Esophagus mucosa (tissue), 1 donor: ENCODE results near the gene RASA3. TPM values are rescaled to one million over a fixed set of nuclear protein-coding genes. Genes with fewer than 3 reads are reported as not detected.
"Not testable (repeated sequence)": the region's sequence is repeated elsewhere in the genome, so short reads cannot be mapped to it uniquely, and the experiment has no call there.

ENCODE experiments used
- ATAC-seq: fragments of 200-7000 bp; cut with Tn5 transposase; one replicate; pipeline ENCODE4 v1.9.1; 2020
- total RNA-seq: library from RNA; stranded (reverse); gene quantifications from one replicate; pipeline ENCODE4 v1.2.4, GENCODE V29; 2023
- donor health status: DM: yes; HTN: yes; CAD: no.

Gene RASA3
- total RNA-seq, 1 donor from 2014 or later: 1.6 TPM

DNA sequence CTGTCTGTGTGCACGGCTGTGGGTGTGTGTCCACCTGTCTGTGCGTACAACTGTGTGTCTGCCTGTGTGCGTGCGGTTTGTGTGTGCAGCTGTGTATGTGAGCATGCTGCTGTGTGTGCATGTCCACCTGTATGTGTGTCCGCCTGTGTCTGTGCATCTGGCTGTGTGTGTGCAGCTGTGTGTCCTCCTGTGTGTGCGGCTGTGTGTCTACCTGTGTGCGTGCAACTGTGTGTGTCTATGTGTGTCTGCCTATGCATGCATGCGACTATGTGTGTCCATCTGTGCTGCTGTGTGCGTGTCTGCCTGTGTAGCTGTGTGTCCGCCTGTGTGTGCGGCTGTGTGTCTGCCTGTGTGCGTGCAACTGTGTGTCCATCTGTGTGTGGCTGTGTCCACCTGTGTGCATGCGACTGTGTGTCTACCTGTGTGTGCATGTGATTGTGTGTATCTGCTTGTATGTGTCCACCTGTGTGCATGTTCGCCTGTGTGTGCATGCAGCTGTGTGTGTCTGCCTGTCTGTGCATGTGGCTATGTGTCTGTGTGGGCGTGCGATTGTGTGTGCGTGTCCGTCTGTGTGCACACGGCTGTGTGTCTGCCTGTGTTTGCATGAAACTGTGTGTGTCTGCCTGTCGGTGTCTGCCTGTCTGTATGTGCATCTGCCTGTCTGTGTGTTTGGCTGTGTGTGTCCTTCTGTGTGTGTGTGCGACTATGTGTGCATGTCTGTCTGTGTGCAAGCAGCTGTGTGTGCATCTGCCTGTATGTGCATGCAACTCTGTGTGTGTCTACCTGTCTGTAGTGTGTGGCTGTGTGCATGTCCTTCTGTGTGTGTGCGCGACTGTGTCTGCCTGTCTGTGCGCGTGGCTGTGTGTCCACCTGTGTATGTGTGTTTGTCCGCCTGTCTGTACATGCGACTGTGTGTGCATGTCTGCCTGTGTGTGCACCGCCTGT is 101.5 kb downstream of the RASA3 start:
- ATAC-seq: no peak

DNA sequence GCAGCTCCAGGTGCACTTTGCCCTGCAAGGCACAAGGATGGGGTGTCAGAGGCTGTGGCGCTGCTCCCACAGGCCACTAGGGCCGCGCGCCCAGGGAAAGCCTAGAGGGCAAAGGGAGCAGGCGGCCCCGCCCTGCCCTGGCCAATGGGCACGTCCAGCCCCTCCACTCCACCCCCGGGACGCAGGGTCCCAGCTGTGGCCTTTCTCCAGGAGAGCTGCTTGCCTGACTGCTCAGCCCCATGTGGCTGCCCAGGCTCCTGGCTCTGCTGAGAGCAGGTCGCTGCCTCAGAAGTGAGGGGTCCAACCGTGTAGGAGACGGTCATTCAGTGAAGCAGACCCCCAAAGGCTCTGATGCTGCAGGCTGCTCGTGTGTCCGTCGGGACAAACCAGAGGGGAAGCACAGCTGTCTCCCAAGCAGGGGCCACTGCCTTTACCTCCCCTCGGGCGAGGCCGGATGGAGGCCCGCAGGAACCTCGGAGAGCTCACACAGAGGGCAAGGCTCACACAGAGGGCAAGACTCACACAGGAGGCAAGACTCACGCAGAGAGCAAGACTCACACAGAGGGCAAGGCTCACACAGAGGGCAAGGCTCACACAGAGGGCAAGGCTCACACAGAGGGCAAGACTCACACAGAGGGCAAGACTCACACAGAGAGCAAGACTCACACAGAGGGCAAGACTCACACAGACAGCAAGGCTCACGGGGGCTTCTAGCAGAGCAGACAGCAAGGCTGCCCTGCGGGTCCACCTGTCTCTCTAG is 102.4 kb downstream of the RASA3 start:
- no peak for ATAC-seq

GRCh38 chr13:114027826-114028225 is 104.6 kb downstream of the RASA3 start:
- ATAC-seq: no peak

DNA sequence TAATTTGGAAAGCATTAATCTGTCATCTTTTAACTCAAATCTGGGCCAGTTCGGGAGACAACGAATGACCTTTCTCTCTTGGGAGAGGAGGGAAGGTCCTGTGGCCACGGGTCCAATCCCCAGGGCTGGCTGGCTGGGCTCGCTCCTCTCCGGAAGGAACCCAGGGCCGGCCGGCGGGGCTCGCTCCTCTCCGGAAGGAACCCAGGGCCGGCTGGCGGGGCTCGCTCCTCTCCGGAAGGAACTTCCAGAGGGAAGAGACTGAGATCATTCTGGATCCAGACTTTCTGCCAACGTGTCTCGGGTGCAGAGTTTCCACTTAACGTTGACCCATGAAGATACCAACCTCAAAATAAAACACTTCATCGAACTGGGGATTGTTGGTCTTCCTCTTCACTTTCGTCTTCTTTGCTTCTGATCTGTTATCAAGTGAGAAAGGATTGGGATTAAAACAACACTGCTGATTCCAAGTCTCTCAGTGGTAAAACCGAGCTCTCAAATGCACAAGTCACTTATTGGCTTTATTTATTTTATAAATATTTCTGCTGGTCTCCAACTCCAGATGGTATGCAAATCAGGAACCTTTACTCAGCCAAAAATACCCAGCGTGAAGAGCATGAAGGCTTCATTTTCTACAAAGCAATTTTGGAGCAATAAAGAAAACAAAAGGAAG is 105.2 kb downstream of the RASA3 start:
- no peak for ATAC-seq

DNA sequence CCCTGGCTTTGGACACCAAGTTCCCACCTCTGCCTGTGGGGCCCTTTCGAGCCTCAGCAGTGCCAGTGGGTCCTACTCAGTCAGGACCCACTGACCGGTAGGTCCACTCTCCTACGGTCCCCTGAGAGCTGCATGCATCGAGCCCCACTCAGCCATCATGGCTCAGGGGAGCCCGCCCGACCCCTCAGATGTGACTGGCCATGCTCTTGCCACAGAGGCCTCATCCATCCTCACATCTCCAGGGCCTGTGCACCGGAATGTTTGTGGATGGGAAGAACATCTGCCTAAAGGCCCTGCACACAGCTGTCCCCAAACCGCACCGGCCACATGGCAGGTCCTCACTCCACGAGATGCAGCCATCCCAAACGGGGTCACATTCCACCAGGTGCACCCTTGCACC is 105.9 kb downstream of the RASA3 start:
- ATAC-seq: no peak

DNA sequence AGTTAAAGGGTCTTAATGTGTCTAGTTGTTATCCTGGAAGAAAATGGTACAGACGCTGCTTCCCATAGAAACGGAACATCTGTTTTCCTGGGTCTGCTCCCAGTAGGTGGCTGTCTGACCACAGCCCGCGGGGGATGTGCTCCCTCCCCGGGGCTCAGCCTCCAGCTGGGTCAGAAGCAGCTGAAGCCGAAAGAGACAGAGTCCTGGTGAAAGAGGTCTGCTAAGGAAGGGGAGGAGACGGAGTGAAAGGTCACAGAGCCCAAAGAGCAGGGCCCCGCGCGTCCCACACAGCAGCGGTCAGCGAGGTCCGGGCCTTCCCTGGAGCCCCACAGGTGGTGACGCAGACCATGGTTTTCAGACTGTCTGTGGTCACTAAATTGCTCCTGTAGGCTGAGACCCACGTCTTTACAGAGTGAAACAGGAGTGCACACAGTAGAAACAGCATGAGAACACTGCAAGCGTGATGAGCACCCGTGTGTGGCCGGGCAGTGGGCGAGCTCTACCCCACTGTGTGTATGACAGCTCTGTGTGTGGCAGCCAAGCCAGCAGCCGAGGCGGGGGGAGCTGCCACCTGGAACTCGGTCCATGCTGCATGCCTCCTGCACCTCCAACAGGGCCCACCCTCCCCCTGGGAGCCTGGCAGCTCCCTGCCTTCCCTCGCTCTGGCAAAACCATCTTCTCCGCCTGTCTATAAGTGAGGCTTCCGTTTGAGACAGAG is 106.5 kb downstream of the RASA3 start:
- ATAC-seq: no peak

- no peak for ATAC-seq
Observed at GRCh38 chr13:114025405-114025713, 107.1 kb downstream of the RASA3 start.

DNA sequence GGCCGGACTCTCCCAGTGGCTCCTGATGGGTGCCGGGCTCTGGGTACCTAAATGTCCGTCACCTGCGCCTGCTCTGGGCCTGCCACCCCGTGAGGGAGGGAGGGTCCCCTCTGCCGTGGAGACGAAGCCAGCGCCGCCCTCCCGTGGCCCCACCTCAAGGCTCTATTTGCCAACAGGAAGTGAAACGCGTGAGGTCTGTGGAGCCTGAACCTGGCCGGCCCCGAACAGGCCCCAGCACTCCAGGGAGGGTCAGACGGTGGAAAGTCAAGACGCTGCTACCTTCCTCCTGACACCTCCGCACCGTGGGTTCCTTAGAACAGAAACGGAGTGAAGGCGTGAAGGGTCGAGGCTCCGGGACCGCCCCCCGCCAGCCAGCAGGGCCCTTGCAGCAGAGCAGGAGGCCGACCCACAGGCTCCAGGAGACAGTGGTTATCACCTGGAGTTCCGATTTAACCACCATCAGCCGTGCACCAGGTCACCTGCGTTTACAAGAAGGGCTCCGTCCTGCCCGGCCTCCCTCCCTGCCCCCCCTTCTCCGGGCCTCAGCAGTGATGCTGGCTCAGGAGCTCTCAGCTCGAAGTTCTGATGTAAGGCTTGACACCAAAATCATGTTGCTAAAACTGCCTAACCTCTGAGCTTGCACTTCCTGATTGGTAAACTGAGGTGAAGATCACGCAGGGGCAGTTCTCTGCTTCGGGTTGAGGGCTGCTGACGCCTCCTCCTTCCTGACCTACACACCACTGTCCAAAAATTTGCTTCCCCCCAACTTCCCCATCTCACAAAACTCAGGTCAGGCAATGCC is 107.6 kb downstream of the RASA3 start:
- peak; percentile 12 for ATAC-seq

DNA sequence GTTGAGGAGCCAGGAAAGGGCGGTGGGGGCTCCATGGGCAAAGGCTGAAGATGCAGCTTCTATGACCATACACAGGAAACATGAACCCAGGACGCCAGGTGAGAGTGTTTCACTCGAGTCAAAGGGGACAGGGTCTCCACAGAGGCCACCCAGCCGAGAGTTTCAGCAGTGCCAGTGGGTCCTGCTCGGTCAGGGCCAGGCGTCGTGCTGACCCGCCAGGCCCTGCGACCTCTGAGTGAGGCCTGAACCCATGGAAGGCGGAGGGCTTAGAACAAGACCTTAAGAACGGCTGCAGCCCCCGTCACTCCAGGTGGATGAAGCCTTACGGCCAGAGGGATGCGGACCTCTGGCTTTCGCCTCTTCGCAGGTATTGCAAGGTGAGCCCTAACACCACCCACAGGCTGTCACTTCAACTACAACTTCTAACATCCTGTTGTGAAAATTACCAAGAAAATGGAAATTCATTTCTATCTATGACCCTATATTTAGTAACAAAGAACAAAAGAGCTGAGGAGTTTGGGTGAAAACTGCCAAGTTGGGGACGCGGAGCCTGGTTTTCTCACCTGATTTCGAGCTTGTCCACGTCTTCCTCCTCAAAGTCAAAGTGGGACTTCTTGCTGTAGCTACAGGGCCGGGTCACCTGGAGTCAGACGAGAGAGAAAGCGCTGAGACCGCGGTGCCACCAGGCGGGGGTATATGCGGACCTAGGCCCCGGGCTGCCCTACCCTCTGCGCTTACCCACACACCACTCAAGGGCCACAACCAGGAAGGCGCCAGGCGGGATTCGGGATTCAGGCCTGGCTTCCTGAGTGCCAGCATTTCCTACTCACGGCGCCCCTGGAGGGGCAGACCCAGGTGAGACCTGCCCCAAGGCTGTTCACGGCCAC is 108.5 kb downstream of the RASA3 start:
- peak; percentile 22 for ATAC-seq

GRCh38 chr13:114022876-114023275 is 109.5 kb downstream of the RASA3 start:
- no peak for ATAC-seq

DNA sequence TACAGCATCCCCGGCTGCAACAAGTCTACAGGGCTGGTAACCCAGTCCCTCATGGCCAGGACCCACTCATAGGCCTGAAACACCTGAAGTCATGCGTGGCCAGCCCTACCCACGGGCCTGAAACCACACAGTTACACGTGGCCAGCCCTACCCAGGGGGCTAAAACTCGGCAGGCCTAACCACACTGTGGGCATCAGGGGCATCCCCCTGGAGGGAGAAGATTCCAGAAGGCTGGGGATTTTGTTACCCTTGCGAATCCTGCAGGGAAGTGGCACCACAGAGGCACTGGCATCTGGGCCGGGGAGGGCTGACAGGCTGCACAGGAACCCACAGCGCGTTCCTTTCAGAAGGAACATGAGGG is 110.1 kb downstream of the RASA3 start:
- ATAC-seq: no peak

GRCh38 chr13:114021464-114022308 is 110.7 kb downstream of the RASA3 start:
- ATAC-seq: no peak

GRCh38 chr13:114020750-114021463 is 111.5 kb downstream of the RASA3 start:
- ATAC-seq: no peak

GRCh38 chr13:114020134-114020533 is 112.3 kb downstream of the RASA3 start:
- not testable (repeated sequence) for ATAC-seq

GRCh38 chr13:114019367-114019766 is 113.1 kb downstream of the RASA3 start:
- ATAC-seq: no peak

DNA sequence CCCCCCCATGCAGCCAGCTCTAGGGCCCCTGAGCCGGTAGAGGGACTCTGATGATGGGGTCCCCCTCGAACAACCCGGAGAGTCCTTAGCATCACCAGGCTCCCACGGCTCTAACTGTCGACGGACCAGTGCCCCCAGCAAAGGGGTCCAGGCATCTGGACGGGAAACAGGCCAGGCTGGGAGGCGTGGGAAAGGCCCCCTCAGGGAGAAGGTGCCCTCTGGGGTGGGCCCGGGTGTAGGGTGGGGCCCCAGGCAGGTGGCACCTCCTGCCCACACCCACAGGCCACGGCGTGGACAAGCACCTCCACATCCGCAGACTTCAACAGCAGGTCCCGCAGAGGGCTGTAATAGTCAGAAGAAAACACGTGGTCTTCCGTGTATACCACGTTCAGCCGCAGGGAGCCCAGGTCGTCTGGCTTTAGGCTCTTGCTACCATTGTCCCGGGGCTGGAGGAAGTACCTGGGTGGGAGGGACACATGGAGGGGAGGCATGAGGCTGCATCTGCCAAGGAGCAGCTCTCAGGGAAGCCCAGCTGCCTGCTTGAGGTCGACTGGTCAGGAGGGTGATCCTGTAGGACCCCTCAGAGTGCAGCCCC is 113.9 kb downstream of the RASA3 start:
- no peak for ATAC-seq

DNA sequence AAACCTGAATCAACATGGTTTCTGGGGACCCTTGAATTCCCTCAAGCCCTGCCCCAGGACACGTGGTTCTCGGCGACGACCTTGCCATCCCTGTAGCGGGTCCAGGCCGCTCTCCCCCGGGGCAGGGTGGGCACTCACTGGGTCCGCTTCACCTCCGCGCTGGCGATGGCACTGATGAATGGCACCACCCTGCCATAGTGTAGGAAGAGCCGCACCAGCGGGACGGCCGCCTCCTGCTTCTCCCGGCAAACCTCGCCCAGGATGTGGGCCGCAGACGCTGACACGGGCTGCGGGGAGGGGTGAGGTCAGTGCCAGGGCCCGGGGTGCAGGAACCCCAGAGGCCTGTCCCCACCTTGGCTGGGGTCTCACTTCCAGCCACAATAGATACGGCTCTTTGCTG is 114.5 kb downstream of the RASA3 start:
- ATAC-seq: no peak

GRCh38 chr13:114017028-114017630 is 115.3 kb downstream of the RASA3 start:
- no peak for ATAC-seq
